Osteoblast (primary cell): ENCODE results near the gene AIFM2. TPM values are rescaled to one million over a fixed set of nuclear protein-coding genes. Genes with fewer than 3 reads are reported as not detected.
"Not testable (repeated sequence)": the region's sequence is repeated elsewhere in the genome, so short reads cannot be mapped to it uniquely, and the experiment has no call there.

Experiments used
- DNase-seq: peaks from one replicate; pipeline ENCODE4 v3.0.0; 2011; ENCODE audit warnings: low spot score, mixed read lengths; ENCODE audit not compliant: insufficient read length; ENCODE audit errors: missing footprints
- H2AFZ ChIP-seq: 2 replicates; pipeline ENCODE4 v1.6.0; 2011; ENCODE audit warnings: mild to moderate bottlenecking, low read length
- H3K27ac ChIP-seq: 2 replicates; pipeline ENCODE4 v1.5.1; 2011; ENCODE audit warnings: mild to moderate bottlenecking, low read depth, low read length, moderate library complexity
- H3K27me3 ChIP-seq: 2 replicates; pipeline ENCODE4 v1.6.0; 2012; ENCODE audit warnings: mild to moderate bottlenecking, control low read depth, inconsistent platforms, low read length, moderate library complexity; ENCODE audit not compliant: insufficient read depth
- H3K36me3 ChIP-seq: 2 replicates; pipeline ENCODE4 v1.5.1; 2011; ENCODE audit warnings: mild to moderate bottlenecking, low read length, control low read depth, moderate library complexity; ENCODE audit not compliant: insufficient read depth
- H3K4me1 ChIP-seq: 2 replicates; pipeline ENCODE4 v1.5.1; 2011; ENCODE audit warnings: mild to moderate bottlenecking, low read length, control low read depth, moderate library complexity; ENCODE audit not compliant: insufficient read depth
- H3K4me2 ChIP-seq: 2 replicates; pipeline ENCODE4 v1.6.0; 2011; ENCODE audit warnings: mild to moderate bottlenecking, low read length; ENCODE audit not compliant: insufficient read depth
- H3K4me3 ChIP-seq: fragments of 200-600 bp; sonication (generic); 3 replicates; pipeline ENCODE4 v1.5.1; 2012; ENCODE audit warnings: mild to moderate bottlenecking, low read length, inconsistent platforms; ENCODE audit not compliant: insufficient read depth
- H3K79me2 ChIP-seq: 2 replicates; pipeline ENCODE4 v1.6.0; 2012; ENCODE audit warnings: mild to moderate bottlenecking, low read length, control low read depth, inconsistent platforms; ENCODE audit not compliant: insufficient read depth
- H3K9me3 ChIP-seq: 2 replicates; pipeline ENCODE4 v1.5.1; 2011; ENCODE audit warnings: low read depth, low read length, control low read depth
- H4K20me1 ChIP-seq: 2 replicates; pipeline ENCODE4 v1.6.0; 2012; ENCODE audit warnings: mild to moderate bottlenecking, low read length, control low read depth; ENCODE audit not compliant: insufficient read depth
- CTCF ChIP-seq: IDR thresholded peaks from 2 replicates; pipeline ENCODE4 v1.5.1; 2011; ENCODE audit warnings: mild to moderate bottlenecking, low read depth, low read length, moderate library complexity; ENCODE audit errors: extremely low read depth
- total RNA-seq: library from RNA; depleted of rRNA; stranded (reverse); fragments of >200 nt; gene quantifications from 2 replicates; pipeline ENCODE4 v1.2.3, GENCODE V29; 2012

Gene AIFM2
- total RNA-seq, 1 donor: 14.8 TPM

GRCh38 chr10:70084189-70084588 is 48.4 kb downstream of the AIFM2 start:
- Histone ChIP-seq H3K27ac (no peak overlapping the region), H3K9me3 (no peaks in the 10 kb centered on the region), H3K36me3 (no peaks in the 10 kb centered on the region), H3K27me3 (no peaks in the 10 kb centered on the region), H3K4me2 (no peak overlapping the region), H4K20me1 (no peaks in the 10 kb centered on the region), H3K4me1 (no peaks in the 10 kb centered on the region), H2AFZ (no peak overlapping the region), H3K4me3 (no peak overlapping the region), H3K79me2 (no peaks in the 10 kb centered on the region)
- TF ChIP-seq CTCF: no peak
- DNase-seq: no peak

GRCh38 chr10:70080789-70081188 is 51.8 kb downstream of the AIFM2 start:
- not testable (repeated sequence) for H3K27me3 ChIP-seq, DNase-seq, H3K36me3 ChIP-seq, H3K4me2 ChIP-seq, H3K4me1 ChIP-seq, H3K9me3 ChIP-seq, H2AFZ ChIP-seq, H3K27ac ChIP-seq, H3K79me2 ChIP-seq, H3K4me3 ChIP-seq
- peaks cover 14% of the 10 kb centered on the region for H4K20me1 ChIP-seq

- no peak for DNase-seq
- no peak for TF ChIP-seq CTCF
- no peak overlapping the region for H2AFZ ChIP-seq
- H3K4me3 ChIP-seq: no peak overlapping the region
- H3K4me2 ChIP-seq: no peak overlapping the region
- no peaks in the 10 kb centered on the region for H3K27me3 ChIP-seq
- no peaks in the 10 kb centered on the region for H3K9me3 ChIP-seq
- H3K4me1 ChIP-seq: peaks cover 4% of the 10 kb centered on the region
- peaks cover 14% of the 10 kb centered on the region for H4K20me1 ChIP-seq
- H3K36me3 ChIP-seq: no peaks in the 10 kb centered on the region
- H3K79me2 ChIP-seq: no peaks in the 10 kb centered on the region
- no peak overlapping the region for H3K27ac ChIP-seq
These were observed 53.7 kb downstream of the AIFM2 start for GRCh38 chr10:70078937-70079336.

- Histone ChIP-seq H3K27ac (no peak overlapping the region), H3K9me3 (no peaks in the 10 kb centered on the region), H3K79me2 (no peaks in the 10 kb centered on the region), H2AFZ (no peak overlapping the region), H3K27me3 (no peaks in the 10 kb centered on the region), H3K4me2 (no peak overlapping the region), H3K4me3 (no peak overlapping the region), H4K20me1 (peaks cover 14% of the 10 kb centered on the region), H3K4me1 (peaks cover 4% of the 10 kb centered on the region), H3K36me3 (no peaks in the 10 kb centered on the region)
- no peak for TF ChIP-seq CTCF
- no peak for DNase-seq
These were observed 54.3 kb downstream of the AIFM2 start for GRCh38 chr10:70078329-70078728.
